ENCODE measurements around the gene BTF3.

The BTF3 gene

DNA sequence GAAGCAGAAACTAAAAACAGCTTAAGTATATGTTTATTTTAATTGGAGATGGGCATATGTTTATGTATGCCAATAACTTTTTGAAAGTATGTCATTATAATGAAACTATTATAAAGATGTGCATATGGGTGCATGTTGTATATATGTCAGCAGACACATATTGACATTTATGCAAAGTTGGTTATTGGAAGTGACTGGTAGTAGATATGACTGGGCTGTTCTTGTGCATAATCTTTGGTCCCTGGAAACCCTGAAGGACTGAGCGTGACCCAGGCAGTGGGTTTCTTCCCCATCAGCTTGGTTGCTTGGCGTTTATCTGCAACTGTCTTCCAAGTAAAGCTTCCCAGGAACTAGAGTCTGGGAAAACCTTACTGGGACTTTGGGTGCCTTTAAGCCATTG, 41.5 kb downstream of the BTF3 start:
- no peak overlapping the region for H3K4me3 ChIP-seq (ENCODE audit: low read length)
- no peak overlapping the region for H2AFZ ChIP-seq (ENCODE audit: low read length)
- H3F3A ChIP-seq (ENCODE audit: insufficient read depth, low read length) = no peaks in the 10 kb centered on the region
- no peak for DNase-seq
- H3K79me2 ChIP-seq (ENCODE audit: low read length) = no peaks in the 10 kb centered on the region
- H3K27ac ChIP-seq (ENCODE audit: low read length) = no peak overlapping the region
- no peaks in the 10 kb centered on the region for H3K9me2 ChIP-seq (replicated peaks; ENCODE audit: insufficient read depth, low read length)
- no peaks in the 10 kb centered on the region for H4K20me1 ChIP-seq (ENCODE audit: insufficient read depth, low read length)
- no peak overlapping the region for H3K9ac ChIP-seq (ENCODE audit: low read length)
- H3K9me3 ChIP-seq (replicated peaks; ENCODE audit: insufficient read depth, low read length) = no peaks in the 10 kb centered on the region
- H3K36me3 ChIP-seq (replicated peaks; ENCODE audit: insufficient read depth, low read length) = no peaks in the 10 kb centered on the region
- no peak for TF ChIP-seq EZH2 (optimal IDR thresholded peaks at IDR 0.05; ENCODE audit: low read depth, low read length)
- TF ChIP-seq, protein P1, sequence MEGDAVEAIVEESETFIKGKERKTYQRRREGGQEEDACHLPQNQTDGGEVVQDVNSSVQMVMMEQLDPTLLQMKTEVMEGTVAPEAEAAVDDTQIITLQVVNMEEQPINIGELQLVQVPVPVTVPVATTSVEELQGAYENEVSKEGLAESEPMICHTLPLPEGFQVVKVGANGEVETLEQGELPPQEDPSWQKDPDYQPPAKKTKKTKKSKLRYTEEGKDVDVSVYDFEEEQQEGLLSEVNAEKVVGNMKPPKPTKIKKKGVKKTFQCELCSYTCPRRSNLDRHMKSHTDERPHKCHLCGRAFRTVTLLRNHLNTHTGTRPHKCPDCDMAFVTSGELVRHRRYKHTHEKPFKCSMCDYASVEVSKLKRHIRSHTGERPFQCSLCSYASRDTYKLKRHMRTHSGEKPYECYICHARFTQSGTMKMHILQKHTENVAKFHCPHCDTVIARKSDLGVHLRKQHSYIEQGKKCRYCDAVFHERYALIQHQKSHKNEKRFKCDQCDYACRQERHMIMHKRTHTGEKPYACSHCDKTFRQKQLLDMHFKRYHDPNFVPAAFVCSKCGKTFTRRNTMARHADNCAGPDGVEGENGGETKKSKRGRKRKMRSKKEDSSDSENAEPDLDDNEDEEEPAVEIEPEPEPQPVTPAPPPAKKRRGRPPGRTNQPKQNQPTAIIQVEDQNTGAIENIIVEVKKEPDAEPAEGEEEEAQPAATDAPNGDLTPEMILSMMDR (IDR thresholded peaks at IDR 0.05; ENCODE audit: low read length) = no peak
- TF ChIP-seq EZH2phosphoT487 (IDR thresholded peaks at IDR 0.05; ENCODE audit: low read length) = no peak
- no peak overlapping the region for H3K4me2 ChIP-seq (ENCODE audit: low read depth, low read length)
- no peaks in the 10 kb centered on the region for H3K27me3 ChIP-seq (replicated peaks; ENCODE audit: insufficient read depth, low read length)
- H3K4me1 ChIP-seq (ENCODE audit: low read length) = no peaks in the 10 kb centered on the region

DNA sequence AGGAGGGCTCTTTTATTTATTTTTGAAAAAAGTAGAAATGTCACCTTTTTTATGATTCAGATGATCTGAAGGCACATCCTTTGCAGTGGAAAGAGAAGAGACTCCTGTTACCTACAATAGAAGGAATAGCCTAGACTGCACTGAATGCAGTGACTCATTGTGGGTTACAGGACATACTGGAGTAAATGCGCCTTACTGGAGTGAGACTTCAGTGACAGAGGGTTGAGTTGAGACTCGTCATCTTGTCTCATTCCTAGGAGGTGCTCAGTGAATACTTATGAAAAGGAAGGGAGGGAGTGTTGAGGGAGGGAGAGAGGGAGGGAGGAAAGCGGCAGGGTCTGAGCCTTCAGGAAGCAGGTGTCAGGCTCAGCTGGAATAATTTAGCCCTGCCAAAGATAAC, 42.0 kb downstream of the BTF3 start:
- H3K4me3 ChIP-seq (ENCODE audit: low read length) = no peak overlapping the region
- no peak for DNase-seq
- H3K9ac ChIP-seq (ENCODE audit: low read length) = no peak overlapping the region
- TF ChIP-seq, protein P1 (IDR thresholded peaks at IDR 0.05; ENCODE audit: low read length) = no peak
- TF ChIP-seq EZH2 (optimal IDR thresholded peaks at IDR 0.05; ENCODE audit: low read depth, low read length) (no peak), EZH2phosphoT487 (IDR thresholded peaks at IDR 0.05; ENCODE audit: low read length) (no peak)
- no peak overlapping the region for H3K27ac ChIP-seq (ENCODE audit: low read length)
- no peaks in the 10 kb centered on the region for H3K36me3 ChIP-seq (replicated peaks; ENCODE audit: insufficient read depth, low read length)
- no peak overlapping the region for H3K4me2 ChIP-seq (ENCODE audit: low read depth, low read length)
- H3F3A ChIP-seq (ENCODE audit: insufficient read depth, low read length) = no peaks in the 10 kb centered on the region
- H3K9me2 ChIP-seq (replicated peaks; ENCODE audit: insufficient read depth, low read length) = no peaks in the 10 kb centered on the region
- H3K79me2 ChIP-seq (ENCODE audit: low read length) = no peaks in the 10 kb centered on the region
- no peaks in the 10 kb centered on the region for H3K4me1 ChIP-seq (ENCODE audit: low read length)
- H3K9me3 ChIP-seq (replicated peaks; ENCODE audit: insufficient read depth, low read length) = no peaks in the 10 kb centered on the region
- no peaks in the 10 kb centered on the region for H4K20me1 ChIP-seq (ENCODE audit: insufficient read depth, low read length)
- H3K27me3 ChIP-seq (replicated peaks; ENCODE audit: insufficient read depth, low read length) = no peaks in the 10 kb centered on the region
- H2AFZ ChIP-seq (ENCODE audit: low read length) = no peak overlapping the region

DNA sequence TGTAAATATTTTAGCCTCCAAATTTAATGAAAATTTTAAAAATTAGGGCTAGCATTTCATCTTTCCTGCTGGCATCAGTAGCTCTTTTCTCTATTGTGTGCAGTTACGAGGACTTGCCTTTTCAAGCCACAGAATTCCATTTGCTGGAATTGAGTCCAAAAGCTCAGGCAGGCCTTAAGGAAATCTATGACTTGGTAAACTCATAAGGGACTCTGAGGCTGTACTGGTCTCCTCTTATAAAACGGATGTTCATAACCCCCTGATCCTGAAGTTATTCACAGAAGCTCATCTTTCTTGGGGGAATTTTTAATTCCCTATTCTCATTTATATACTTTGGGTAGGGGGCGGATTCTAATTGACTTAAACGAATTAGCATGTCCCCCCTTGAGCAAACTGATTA, 43.8 kb downstream of the BTF3 start:
- H3K9ac ChIP-seq (ENCODE audit: low read length) = no peak overlapping the region
- H4K20me1 ChIP-seq (ENCODE audit: insufficient read depth, low read length) = no peaks in the 10 kb centered on the region
- no peak for DNase-seq
- TF ChIP-seq EZH2 (optimal IDR thresholded peaks at IDR 0.05; ENCODE audit: low read depth, low read length) (no peak), EZH2phosphoT487 (IDR thresholded peaks at IDR 0.05; ENCODE audit: low read length) (no peak)
- TF ChIP-seq, protein P1 (IDR thresholded peaks at IDR 0.05; ENCODE audit: low read length) = no peak
- no peak overlapping the region for H3K27ac ChIP-seq (ENCODE audit: low read length)
- H3K4me1 ChIP-seq (ENCODE audit: low read length) = no peaks in the 10 kb centered on the region
- no peak overlapping the region for H3K4me3 ChIP-seq (ENCODE audit: low read length)
- no peak overlapping the region for H2AFZ ChIP-seq (ENCODE audit: low read length)
- H3K36me3 ChIP-seq (replicated peaks; ENCODE audit: insufficient read depth, low read length) = no peaks in the 10 kb centered on the region
- no peak overlapping the region for H3K4me2 ChIP-seq (ENCODE audit: low read depth, low read length)
- H3K79me2 ChIP-seq (ENCODE audit: low read length) = no peaks in the 10 kb centered on the region
- H3K9me2 ChIP-seq (replicated peaks; ENCODE audit: insufficient read depth, low read length) = no peaks in the 10 kb centered on the region
- H3K27me3 ChIP-seq (replicated peaks; ENCODE audit: insufficient read depth, low read length) = no peaks in the 10 kb centered on the region
- H3F3A ChIP-seq (ENCODE audit: insufficient read depth, low read length) = no peaks in the 10 kb centered on the region
- H3K9me3 ChIP-seq (replicated peaks; ENCODE audit: insufficient read depth, low read length) = no peaks in the 10 kb centered on the region
